VCaP (cell line): ENCODE measurements around the gene ABHD16B.
A peak's percentile ranks its signal among the peaks of the same experiment; 100 is the strongest.

ENCODE experiments used
- H3K27ac ChIP-seq: fragments of 450-650 bp; 2 replicates; pipeline ENCODE4 v1.5.1; 2017
- CTCF ChIP-seq: fragments of 450-650 bp; conservative IDR thresholded peaks from 2 replicates; pipeline ENCODE4 v1.5.1; 2017; ENCODE audit warnings: mild to moderate bottlenecking, moderate library complexity

The ABHD16B gene

GRCh38 chr20:63825331-63826118, 35.8 kb upstream of the ABHD16B start:
- no peak overlapping the region for H3K27ac ChIP-seq
- TF ChIP-seq CTCF = no peak

- H3K27ac ChIP-seq = no peak overlapping the region
- TF ChIP-seq CTCF = no peak
Measured at GRCh38 chr20:63826753-63827152, 34.5 kb upstream of the ABHD16B start.

- no peak overlapping the region for H3K27ac ChIP-seq
- TF ChIP-seq CTCF = no peak
Measured at GRCh38 chr20:63828124-63828523, 33.2 kb upstream of the ABHD16B start.

GRCh38 chr20:63828545-63828944, 32.8 kb upstream of the ABHD16B start:
- no peak for TF ChIP-seq CTCF
- no peak overlapping the region for H3K27ac ChIP-seq

- no peak overlapping the region for H3K27ac ChIP-seq
- TF ChIP-seq CTCF = no peak
Measured at GRCh38 chr20:63828951-63829350, 32.3 kb upstream of the ABHD16B start.

GRCh38 chr20:63829603-63829944, 31.7 kb upstream of the ABHD16B start:
- no peak for TF ChIP-seq CTCF
- no peak overlapping the region for H3K27ac ChIP-seq

GRCh38 chr20:63829945-63830835, 31.1 kb upstream of the ABHD16B start:
- peak overlapping the region; percentile 43; the same call in 1 of the 2 replicates for H3K27ac ChIP-seq
- TF ChIP-seq CTCF = no peak
